HG03521 (cell line): ENCODE measurements around the gene URAD.

Experiments
- ATAC-seq: cut with Tn5 transposase; IDR thresholded peaks from one replicate; pipeline ENCODE4 v1.9.1; 2021; ENCODE audit warnings: mild to moderate bottlenecking, moderate library complexity; ENCODE audit not compliant: unreplicated experiment

Gene URAD

GRCh38 chr13:28001049-28001448 is 12.6 kb upstream of the URAD start:
- ATAC-seq = no peak

- ATAC-seq = no peak
These were observed 12.1 kb upstream of the URAD start for GRCh38 chr13:28000567-28000966.

GRCh38 chr13:27997904-27998522 is 9.5 kb upstream of the URAD start:
- no peak for ATAC-seq

GRCh38 chr13:27991881-27992280 is 3.4 kb upstream of the URAD start:
- ATAC-seq = no peak

- ATAC-seq = no peak
These were observed 2.9 kb downstream of the URAD start for GRCh38 chr13:27985600-27985999.

- no peak for ATAC-seq
These were observed 6.1 kb downstream of the URAD start for GRCh38 chr13:27982361-27982760.

GRCh38 chr13:27981006-27981708 is 7.3 kb downstream of the URAD start:
- ATAC-seq = no peak

GRCh38 chr13:27980280-27980998 is 8.1 kb downstream of the URAD start:
- ATAC-seq = no peak

- no peak for ATAC-seq
These were observed 8.7 kb downstream of the URAD start for GRCh38 chr13:27979765-27980279.

- no peak for ATAC-seq
These were observed 9.4 kb downstream of the URAD start for GRCh38 chr13:27979001-27979643.

GRCh38 chr13:27978301-27978968 is 10.1 kb downstream of the URAD start:
- ATAC-seq = no peak

- no peak for ATAC-seq
These were observed 10.8 kb downstream of the URAD start for GRCh38 chr13:27977476-27978300.

- ATAC-seq = no peak
These were observed 12.0 kb downstream of the URAD start for GRCh38 chr13:27976362-27977091.

- no peak for ATAC-seq
These were observed 12.7 kb downstream of the URAD start for GRCh38 chr13:27975564-27976361.

GRCh38 chr13:27973961-27974662 is 14.4 kb downstream of the URAD start:
- no peak for ATAC-seq

- no peak for ATAC-seq
These were observed 15.2 kb downstream of the URAD start for GRCh38 chr13:27973291-27973690.

GRCh38 chr13:27972478-27972820 is 16.0 kb downstream of the URAD start:
- no peak for ATAC-seq
